Osteoblast (primary cell): ENCODE results near the gene ATMIN. TPM values are rescaled to one million over a fixed set of nuclear protein-coding genes. Genes with fewer than 3 reads are reported as not detected.

Experiments used
- DNase-seq: peaks from one replicate; pipeline ENCODE4 v3.0.0; 2011; ENCODE audit warnings: low spot score, mixed read lengths; ENCODE audit not compliant: insufficient read length; ENCODE audit errors: missing footprints
- H2AFZ ChIP-seq: 2 replicates; pipeline ENCODE4 v1.6.0; 2011; ENCODE audit warnings: mild to moderate bottlenecking, low read length
- H3K27ac ChIP-seq: 2 replicates; pipeline ENCODE4 v1.5.1; 2011; ENCODE audit warnings: mild to moderate bottlenecking, low read depth, low read length, moderate library complexity
- H3K27me3 ChIP-seq: 2 replicates; pipeline ENCODE4 v1.6.0; 2012; ENCODE audit warnings: mild to moderate bottlenecking, control low read depth, inconsistent platforms, low read length, moderate library complexity; ENCODE audit not compliant: insufficient read depth
- H3K36me3 ChIP-seq: 2 replicates; pipeline ENCODE4 v1.5.1; 2011; ENCODE audit warnings: mild to moderate bottlenecking, low read length, control low read depth, moderate library complexity; ENCODE audit not compliant: insufficient read depth
- H3K4me1 ChIP-seq: 2 replicates; pipeline ENCODE4 v1.5.1; 2011; ENCODE audit warnings: mild to moderate bottlenecking, low read length, control low read depth, moderate library complexity; ENCODE audit not compliant: insufficient read depth
- H3K4me2 ChIP-seq: 2 replicates; pipeline ENCODE4 v1.6.0; 2011; ENCODE audit warnings: mild to moderate bottlenecking, low read length; ENCODE audit not compliant: insufficient read depth
- H3K4me3 ChIP-seq: fragments of 200-600 bp; sonication (generic); 3 replicates; pipeline ENCODE4 v1.5.1; 2012; ENCODE audit warnings: mild to moderate bottlenecking, low read length, inconsistent platforms; ENCODE audit not compliant: insufficient read depth
- H3K79me2 ChIP-seq: 2 replicates; pipeline ENCODE4 v1.6.0; 2012; ENCODE audit warnings: mild to moderate bottlenecking, low read length, control low read depth, inconsistent platforms; ENCODE audit not compliant: insufficient read depth
- H3K9me3 ChIP-seq: 2 replicates; pipeline ENCODE4 v1.5.1; 2011; ENCODE audit warnings: low read depth, low read length, control low read depth
- H4K20me1 ChIP-seq: 2 replicates; pipeline ENCODE4 v1.6.0; 2012; ENCODE audit warnings: mild to moderate bottlenecking, low read length, control low read depth; ENCODE audit not compliant: insufficient read depth
- total RNA-seq: library from RNA; depleted of rRNA; stranded (reverse); fragments of >200 nt; gene quantifications from 2 replicates; pipeline ENCODE4 v1.2.3, GENCODE V29; 2012
- TF ChIP-seq, protein P1 (sequence below): IDR thresholded peaks from 2 replicates; pipeline ENCODE4 v1.5.1; 2011; ENCODE audit warnings: mild to moderate bottlenecking, low read depth, low read length, moderate library complexity; ENCODE audit errors: extremely low read depth

The ATMIN gene
- total RNA-seq, 1 donor = 61.2 TPM

DNA sequence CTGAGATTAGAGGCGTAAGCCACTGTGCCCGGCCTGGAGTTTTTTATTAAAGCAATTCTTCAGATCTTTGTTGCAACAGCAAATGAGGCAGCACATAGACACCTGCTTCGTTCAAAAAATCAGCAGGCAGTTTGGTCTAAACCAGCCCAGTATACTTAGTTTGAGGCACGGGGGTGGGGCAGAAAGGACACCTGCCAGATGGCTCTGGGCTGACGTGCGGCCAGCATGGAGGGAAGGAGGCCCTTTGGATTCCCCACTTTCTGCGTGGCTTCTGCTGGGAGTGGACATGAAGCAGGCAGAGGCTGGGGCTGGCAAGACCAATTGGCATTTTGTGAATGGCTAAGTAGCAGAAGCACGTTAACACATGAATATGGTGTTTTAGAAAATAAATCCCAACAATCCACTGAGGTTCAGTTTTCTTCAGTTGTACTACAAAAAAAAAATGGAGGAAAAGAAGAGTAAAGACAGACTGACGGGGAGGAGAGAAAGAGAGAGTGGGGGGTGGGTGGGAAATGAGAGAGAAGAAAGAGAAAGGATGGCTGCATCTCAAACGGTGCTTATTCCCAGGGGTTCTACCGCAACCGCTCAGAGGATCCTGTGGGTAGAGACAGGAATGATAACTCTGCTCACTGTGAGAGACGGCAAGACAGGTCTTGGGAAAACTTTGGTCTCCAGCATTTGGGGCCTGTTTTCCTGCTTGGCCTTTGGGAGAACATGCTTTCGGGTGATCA, 25.1 kb downstream of the ATMIN start:
- TF ChIP-seq, protein P1, sequence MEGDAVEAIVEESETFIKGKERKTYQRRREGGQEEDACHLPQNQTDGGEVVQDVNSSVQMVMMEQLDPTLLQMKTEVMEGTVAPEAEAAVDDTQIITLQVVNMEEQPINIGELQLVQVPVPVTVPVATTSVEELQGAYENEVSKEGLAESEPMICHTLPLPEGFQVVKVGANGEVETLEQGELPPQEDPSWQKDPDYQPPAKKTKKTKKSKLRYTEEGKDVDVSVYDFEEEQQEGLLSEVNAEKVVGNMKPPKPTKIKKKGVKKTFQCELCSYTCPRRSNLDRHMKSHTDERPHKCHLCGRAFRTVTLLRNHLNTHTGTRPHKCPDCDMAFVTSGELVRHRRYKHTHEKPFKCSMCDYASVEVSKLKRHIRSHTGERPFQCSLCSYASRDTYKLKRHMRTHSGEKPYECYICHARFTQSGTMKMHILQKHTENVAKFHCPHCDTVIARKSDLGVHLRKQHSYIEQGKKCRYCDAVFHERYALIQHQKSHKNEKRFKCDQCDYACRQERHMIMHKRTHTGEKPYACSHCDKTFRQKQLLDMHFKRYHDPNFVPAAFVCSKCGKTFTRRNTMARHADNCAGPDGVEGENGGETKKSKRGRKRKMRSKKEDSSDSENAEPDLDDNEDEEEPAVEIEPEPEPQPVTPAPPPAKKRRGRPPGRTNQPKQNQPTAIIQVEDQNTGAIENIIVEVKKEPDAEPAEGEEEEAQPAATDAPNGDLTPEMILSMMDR = no peak
- no peaks in the 10 kb centered on the region for H3K9me3 ChIP-seq
- H3K79me2 ChIP-seq = no peaks in the 10 kb centered on the region
- no peaks in the 10 kb centered on the region for H3K27me3 ChIP-seq
- H3K36me3 ChIP-seq = no peaks in the 10 kb centered on the region
- H3K4me1 ChIP-seq = no peaks in the 10 kb centered on the region
- H3K4me2 ChIP-seq = no peak overlapping the region
- no peak overlapping the region for H3K4me3 ChIP-seq
- H4K20me1 ChIP-seq = no peaks in the 10 kb centered on the region
- H2AFZ ChIP-seq = no peak overlapping the region
- H3K27ac ChIP-seq = no peak overlapping the region
- DNase-seq = no peak

DNA sequence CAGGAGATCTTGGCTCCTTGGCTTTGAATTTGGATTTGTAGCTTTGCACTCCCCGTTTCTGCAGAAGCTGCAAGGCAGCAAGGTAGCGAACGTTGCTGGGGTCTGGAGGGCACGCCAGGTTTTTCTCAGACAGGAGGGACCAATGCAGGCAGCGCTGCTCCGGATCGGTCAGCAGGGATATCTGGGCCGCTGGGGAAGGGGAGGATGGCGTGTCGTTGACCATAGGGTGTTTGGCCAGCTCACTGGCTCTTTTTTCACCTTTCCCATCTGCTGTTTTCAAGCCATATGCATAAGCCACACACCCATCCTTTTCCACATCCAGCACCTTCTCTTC, 25.6 kb downstream of the ATMIN start:
- TF ChIP-seq, protein P1 = no peak
- H2AFZ ChIP-seq = no peak overlapping the region
- H3K4me1 ChIP-seq = no peaks in the 10 kb centered on the region
- no peaks in the 10 kb centered on the region for H3K27me3 ChIP-seq
- no peak overlapping the region for H3K27ac ChIP-seq
- H4K20me1 ChIP-seq = no peaks in the 10 kb centered on the region
- H3K4me2 ChIP-seq = no peak overlapping the region
- H3K4me3 ChIP-seq = no peak overlapping the region
- no peaks in the 10 kb centered on the region for H3K36me3 ChIP-seq
- DNase-seq = no peak
- H3K9me3 ChIP-seq = no peaks in the 10 kb centered on the region
- H3K79me2 ChIP-seq = no peaks in the 10 kb centered on the region

DNA sequence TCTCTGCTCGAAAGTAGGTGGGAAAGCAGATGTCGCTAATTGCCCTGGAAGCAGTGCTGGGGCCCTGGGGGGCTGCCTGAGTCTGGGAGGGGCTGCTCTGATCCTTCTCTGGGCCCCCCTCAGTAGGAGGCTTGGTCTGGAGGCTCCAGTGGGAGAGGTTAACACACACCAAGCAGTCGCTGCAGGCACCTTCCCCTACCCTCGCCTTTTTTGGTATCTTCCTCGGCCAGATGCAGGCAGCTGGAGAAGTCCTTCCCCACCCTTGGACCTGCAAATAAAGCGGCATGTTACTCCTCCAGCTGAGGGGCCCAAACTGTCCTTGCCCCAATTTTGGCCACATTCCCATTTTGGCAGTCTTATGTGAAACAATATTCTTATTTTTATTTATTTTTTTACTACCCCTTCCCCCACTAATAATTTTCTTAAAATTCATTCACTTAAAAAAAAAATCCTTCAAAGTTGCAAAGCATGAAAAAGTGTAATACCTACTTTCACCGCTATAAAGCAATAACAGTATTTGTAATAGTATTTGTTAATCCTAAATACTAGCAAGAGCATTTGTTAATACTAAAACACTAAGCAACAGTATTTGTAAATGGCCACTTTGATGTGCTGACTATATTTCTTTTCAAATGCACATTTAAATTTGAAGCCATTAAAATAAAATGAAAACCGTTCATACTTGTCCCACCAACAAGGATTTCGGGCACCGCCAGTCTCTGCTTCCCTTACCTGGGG, 26.4 kb downstream of the ATMIN start:
- Histone ChIP-seq H3K4me2 (no peak overlapping the region), H3K27me3 (no peaks in the 10 kb centered on the region), H2AFZ (no peak overlapping the region), H4K20me1 (no peaks in the 10 kb centered on the region), H3K27ac (no peak overlapping the region), H3K4me1 (no peaks in the 10 kb centered on the region), H3K79me2 (no peaks in the 10 kb centered on the region), H3K4me3 (no peak overlapping the region), H3K36me3 (no peaks in the 10 kb centered on the region), H3K9me3 (no peaks in the 10 kb centered on the region)
- TF ChIP-seq, protein P1 = no peak
- DNase-seq = no peak

DNA sequence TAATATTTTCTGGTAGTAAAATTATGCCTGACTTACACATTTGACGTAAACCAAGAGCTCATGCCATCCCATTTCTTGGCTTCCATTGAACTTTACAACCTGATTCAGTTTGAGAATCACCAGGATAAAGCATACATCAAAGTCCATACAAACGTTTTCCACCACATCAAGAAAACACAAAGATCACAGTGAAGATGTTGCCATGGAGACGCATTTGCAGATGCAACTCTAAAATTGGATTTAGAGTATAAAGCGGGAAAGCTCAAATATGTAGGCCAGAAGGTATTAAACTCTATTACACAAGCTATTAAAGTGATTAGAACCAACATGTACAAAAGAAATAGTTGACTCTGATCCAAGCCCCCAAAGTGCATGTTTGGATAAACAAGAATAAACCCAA, 31.0 kb downstream of the ATMIN start:
- no peak overlapping the region for H3K4me2 ChIP-seq
- H3K27ac ChIP-seq = no peak overlapping the region
- H3K79me2 ChIP-seq = no peaks in the 10 kb centered on the region
- DNase-seq = no peak
- no peaks in the 10 kb centered on the region for H3K36me3 ChIP-seq
- H3K9me3 ChIP-seq = no peaks in the 10 kb centered on the region
- H3K4me3 ChIP-seq = no peak overlapping the region
- H3K4me1 ChIP-seq = no peaks in the 10 kb centered on the region
- H3K27me3 ChIP-seq = no peaks in the 10 kb centered on the region
- TF ChIP-seq, protein P1 = no peak
- no peaks in the 10 kb centered on the region for H4K20me1 ChIP-seq
- H2AFZ ChIP-seq = no peak overlapping the region
